Chondrocyte (in vitro differentiated cells): ENCODE measurements around the gene FUT2. TPM values are rescaled to one million over a fixed set of nuclear protein-coding genes. Genes with fewer than 3 reads are reported as not detected.

Experiments used
- DNase-seq: peaks from one replicate; pipeline ENCODE4 v3.0.0; 2021; ENCODE audit warnings: mixed read lengths, low spot score
- H3K27ac Mint-ChIP-seq: one replicate; pipeline ENCODE4 v1.8.0; 2021; ENCODE audit warnings: mild to moderate bottlenecking, moderate library complexity, mixed read lengths; ENCODE audit not compliant: unreplicated experiment
- H3K27me3 Mint-ChIP-seq: 2 replicates; pipeline ENCODE4 v1.8.0; 2021; ENCODE audit warnings: low read depth, mixed read lengths
- H3K36me3 Mint-ChIP-seq: 2 replicates; pipeline ENCODE4 v1.8.0; 2021; ENCODE audit warnings: low read depth, mixed read lengths
- H3K4me1 Mint-ChIP-seq: 2 replicates; pipeline ENCODE4 v1.8.0; 2021; ENCODE audit warnings: low read depth, mild to moderate bottlenecking, mixed read lengths
- H3K4me3 Mint-ChIP-seq: one replicate; pipeline ENCODE4 v1.8.0; 2021; ENCODE audit warnings: mild to moderate bottlenecking, moderate library complexity, mixed read lengths; ENCODE audit not compliant: unreplicated experiment
- H3K9me3 Mint-ChIP-seq: 2 replicates; pipeline ENCODE4 v1.8.0; 2021; ENCODE audit warnings: low read depth, mixed read lengths
- total RNA-seq: library from RNA; stranded (reverse); gene quantifications from 3 replicates; pipeline ENCODE4 v1.2.1, GENCODE V29; 2021
- TF ChIP-seq, protein P1 (sequence below): fragments of 200-600 bp; sonication (generic); IDR thresholded peaks from 2 replicates; pipeline ENCODE4 v1.5.0; 2021; ENCODE audit warnings: antibody characterized with exemption, mild to moderate bottlenecking, moderate library complexity

FUT2 gene
- total RNA-seq, 1 donor from 2014 or later = not detected

DNA sequence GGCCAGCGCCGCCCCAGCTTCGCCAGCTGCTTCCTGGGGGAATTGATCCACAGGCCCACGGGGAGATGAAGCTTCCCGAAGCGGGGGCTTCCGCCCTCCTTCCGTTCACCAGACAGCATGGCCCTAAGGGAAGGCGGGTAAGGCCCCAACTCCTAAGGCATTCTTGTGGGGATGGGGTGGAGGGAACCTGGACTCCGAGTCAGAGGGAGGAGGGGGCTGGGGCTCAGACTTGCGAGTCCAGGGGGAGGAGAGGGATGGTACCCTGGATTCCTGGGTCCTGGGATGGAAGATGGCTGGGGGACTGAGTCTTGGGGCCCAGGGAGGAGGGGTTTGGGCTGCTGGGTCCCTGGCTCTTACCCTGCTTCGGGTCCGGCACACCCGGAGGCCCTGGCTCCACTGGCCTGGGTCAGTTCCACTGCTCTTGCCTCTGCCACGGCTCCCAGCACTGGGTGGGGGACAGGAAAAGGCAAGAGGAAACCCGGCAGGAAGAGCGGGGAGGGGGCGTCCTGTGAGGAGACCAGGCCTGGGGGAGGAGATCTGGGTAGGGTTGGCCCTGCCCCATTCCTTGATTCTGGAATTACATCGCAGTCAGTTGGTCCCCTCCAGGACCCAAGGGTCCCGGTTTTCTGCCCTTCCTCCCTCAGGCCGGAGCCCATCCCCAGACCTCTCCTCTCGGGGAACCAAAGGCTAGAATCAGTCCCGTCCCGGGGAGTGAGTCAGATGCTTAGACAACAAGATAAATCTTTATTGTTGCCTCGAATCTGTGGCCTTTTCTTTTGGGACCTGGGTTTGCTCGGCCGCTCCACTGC, 44.6 kb downstream of the FUT2 start, which contains the start of gene RASIP1:
Gene RASIP1 (minus strand): TSS at position 447 of the 809 bp plus-strand sequence. CDS start 328 bp downstream, at position 119.
- peaks cover 5% of the 10 kb centered on the region for H3K4me1 Mint-ChIP-seq
- H3K4me3 Mint-ChIP-seq = peak within 1 kb of the TSS; percentile 28
- no peaks in the 10 kb centered on the region for H3K36me3 Mint-ChIP-seq
- H3K27me3 Mint-ChIP-seq = no peaks in the 10 kb centered on the region
- TF ChIP-seq, protein P1, sequence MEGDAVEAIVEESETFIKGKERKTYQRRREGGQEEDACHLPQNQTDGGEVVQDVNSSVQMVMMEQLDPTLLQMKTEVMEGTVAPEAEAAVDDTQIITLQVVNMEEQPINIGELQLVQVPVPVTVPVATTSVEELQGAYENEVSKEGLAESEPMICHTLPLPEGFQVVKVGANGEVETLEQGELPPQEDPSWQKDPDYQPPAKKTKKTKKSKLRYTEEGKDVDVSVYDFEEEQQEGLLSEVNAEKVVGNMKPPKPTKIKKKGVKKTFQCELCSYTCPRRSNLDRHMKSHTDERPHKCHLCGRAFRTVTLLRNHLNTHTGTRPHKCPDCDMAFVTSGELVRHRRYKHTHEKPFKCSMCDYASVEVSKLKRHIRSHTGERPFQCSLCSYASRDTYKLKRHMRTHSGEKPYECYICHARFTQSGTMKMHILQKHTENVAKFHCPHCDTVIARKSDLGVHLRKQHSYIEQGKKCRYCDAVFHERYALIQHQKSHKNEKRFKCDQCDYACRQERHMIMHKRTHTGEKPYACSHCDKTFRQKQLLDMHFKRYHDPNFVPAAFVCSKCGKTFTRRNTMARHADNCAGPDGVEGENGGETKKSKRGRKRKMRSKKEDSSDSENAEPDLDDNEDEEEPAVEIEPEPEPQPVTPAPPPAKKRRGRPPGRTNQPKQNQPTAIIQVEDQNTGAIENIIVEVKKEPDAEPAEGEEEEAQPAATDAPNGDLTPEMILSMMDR = no peak
- H3K27ac Mint-ChIP-seq = no peak within 1 kb of the TSS
- H3K9me3 Mint-ChIP-seq = no peaks in the 10 kb centered on the region
- no peak for DNase-seq

DNA sequence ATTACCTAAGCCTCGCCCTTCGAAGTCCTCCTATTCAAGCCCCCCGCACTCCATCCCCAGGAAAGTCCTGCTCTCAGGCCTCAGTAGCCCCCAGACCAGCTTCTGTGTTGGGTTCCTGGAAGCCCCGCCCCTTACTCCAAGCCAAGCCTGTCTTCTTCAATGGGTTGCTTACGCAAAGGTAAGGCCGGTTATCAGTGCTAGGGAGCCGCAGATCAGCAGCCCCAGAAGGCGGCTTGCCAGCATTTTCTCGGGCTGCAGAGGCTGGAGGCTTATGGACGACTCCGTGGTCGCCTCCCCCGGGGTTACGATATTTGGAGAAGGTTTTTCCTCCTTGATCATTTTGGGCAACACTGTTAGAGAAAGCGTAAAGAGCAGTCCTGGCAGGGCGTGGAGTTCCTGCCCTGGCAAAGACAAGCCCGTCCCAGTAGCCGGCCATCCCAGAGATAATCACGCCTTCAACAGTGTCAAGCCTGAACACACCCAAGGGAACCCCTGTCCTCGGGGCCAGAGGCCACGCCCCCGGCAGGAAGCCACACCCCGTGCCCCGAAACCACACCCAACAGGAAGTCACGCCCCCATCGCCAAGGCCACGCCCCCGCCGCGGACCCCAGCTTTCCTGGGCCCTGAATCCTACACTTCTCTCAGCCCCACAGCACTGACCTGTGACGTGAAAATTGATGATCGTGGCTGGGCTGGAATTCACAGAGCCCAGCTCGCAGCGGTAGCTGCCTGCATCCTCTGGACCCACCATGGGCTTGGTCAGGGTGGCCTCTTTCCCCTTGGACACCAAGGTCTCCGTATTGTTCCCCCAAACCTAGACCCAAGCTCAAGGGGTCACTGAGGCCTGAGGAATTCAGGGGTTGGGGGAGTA, 45.6 kb downstream of the FUT2 start:
- TF ChIP-seq, protein P1 = no peak
- no peak for DNase-seq
- H3K9me3 Mint-ChIP-seq = no peaks in the 10 kb centered on the region
- H3K4me3 Mint-ChIP-seq = no peak overlapping the region
- peaks cover 5% of the 10 kb centered on the region for H3K4me1 Mint-ChIP-seq
- no peak overlapping the region for H3K27ac Mint-ChIP-seq
- H3K27me3 Mint-ChIP-seq = no peaks in the 10 kb centered on the region
- no peaks in the 10 kb centered on the region for H3K36me3 Mint-ChIP-seq

DNA sequence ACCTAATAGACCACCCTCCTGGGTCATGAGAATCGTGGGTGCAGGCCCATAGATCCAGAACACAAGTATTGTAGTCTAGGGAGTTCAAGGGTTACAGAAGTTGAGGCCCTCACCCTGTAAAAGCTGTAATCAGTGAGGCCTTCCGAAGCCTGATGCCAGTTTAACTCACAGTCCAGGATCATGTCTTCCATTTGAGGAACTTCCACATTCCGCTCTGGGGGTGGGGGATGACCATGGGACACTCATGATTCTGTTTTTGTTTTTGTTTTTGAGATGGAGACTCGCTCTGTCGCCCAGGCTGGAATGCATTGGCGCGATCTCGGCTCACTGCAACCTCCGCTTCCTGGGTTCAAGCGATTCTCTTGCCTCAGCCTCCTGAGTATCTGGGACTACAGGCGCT, 46.3 kb downstream of the FUT2 start:
- Mint-ChIP-seq H3K27ac (no peak overlapping the region), H3K9me3 (no peaks in the 10 kb centered on the region), H3K4me3 (no peak overlapping the region), H3K36me3 (no peaks in the 10 kb centered on the region), H3K27me3 (no peaks in the 10 kb centered on the region), H3K4me1 (peaks cover 5% of the 10 kb centered on the region)
- no peak for DNase-seq
- TF ChIP-seq, protein P1 = no peak

DNA sequence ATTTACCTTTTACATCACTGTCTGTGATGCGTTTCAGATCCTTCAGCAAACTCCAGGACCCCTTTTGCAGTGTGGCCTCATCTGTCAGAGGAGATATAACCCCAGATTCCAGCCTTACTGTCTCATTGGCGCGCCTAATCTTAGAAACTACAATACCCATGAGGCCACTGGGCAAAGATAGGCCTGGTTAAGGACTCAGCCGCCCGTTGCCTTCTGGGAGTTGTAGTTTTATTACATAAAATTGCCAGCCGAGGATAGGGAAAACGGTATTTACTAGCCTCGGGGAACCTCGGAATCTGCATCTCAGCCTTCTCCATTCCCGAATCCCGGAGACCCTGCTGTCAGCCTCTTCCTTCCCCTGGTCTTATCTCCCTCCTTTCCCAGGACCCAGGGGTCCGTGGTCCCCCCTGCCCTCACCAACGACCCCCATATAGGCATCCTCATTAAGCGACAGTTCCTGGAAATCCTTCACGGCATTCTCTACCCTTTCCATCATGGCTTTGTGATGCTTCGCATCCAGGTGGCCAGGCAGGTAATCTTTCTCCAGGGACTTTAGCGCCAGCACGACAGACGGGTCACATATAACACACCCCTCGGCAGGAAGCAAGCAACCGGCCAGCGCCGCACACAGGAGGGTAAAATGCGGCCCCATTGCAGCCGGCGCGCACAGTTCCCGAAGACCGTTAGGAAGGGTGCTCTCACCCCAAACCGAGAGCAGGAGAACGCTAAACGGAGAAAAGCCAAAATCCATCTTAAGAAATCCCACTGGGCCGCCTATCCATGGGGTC, 49.6 kb downstream of the FUT2 start:
- peaks cover 2% of the 10 kb centered on the region for H3K4me1 Mint-ChIP-seq
- H3K36me3 Mint-ChIP-seq = no peaks in the 10 kb centered on the region
- DNase-seq = no peak
- H3K9me3 Mint-ChIP-seq = no peaks in the 10 kb centered on the region
- no peak overlapping the region for H3K27ac Mint-ChIP-seq
- TF ChIP-seq, protein P1 = no peak
- no peak overlapping the region for H3K4me3 Mint-ChIP-seq
- no peaks in the 10 kb centered on the region for H3K27me3 Mint-ChIP-seq
